ENCODE measurements around the gene XDH. TPM values are rescaled to one million over a fixed set of nuclear protein-coding genes. Genes with fewer than 3 reads are reported as not detected.

The XDH gene
- total RNA-seq, 2 donors from 2014 or later = 47.4 to 75.2 TPM

- DNase-seq = no peak
- intact Hi-C loops (cut with DNase I, micrococcal nuclease) = loop anchor here in 1 of 2 donors (10.0 kb wide), 1 partner anchor 625 kb away; no protein-coding TSS in a partner anchor
Measured at GRCh38 chr2:31339696-31340095, 74.8 kb downstream of the XDH start.

GRCh38 chr2:31337860-31338259, 76.7 kb downstream of the XDH start:
- ATAC-seq = no peak
- intact Hi-C loops (cut with DNase I, micrococcal nuclease) = loop anchor here in 1 of 2 donors (10.0 kb wide), 1 partner anchor 623 kb away; no protein-coding TSS in a partner anchor
- no peak for DNase-seq

More at GRCh38 chr2:31339696-31340095, 74.8 kb downstream of the XDH start:
- no peak for ATAC-seq

GRCh38 chr2:31337197-31337596, 77.3 kb downstream of the XDH start:
- intact Hi-C loops (cut with DNase I, micrococcal nuclease) = loop anchor here in 1 of 2 donors (10.0 kb wide), 1 partner anchor 622 kb away; no protein-coding TSS in a partner anchor
- ATAC-seq (no peak), DNase-seq (no peak)

- ATAC-seq (no peak), DNase-seq (no peak)
- intact Hi-C loops (cut with DNase I, micrococcal nuclease) = loop anchor here in 1 of 2 donors (10.0 kb wide), 1 partner anchor 621 kb away; no protein-coding TSS in a partner anchor
Measured at GRCh38 chr2:31335921-31336585, 78.5 kb downstream of the XDH start.

- intact Hi-C loops (cut with DNase I, micrococcal nuclease) = loop anchor here in 1 of 2 donors (10.0 kb wide), 1 partner anchor 620 kb away; no protein-coding TSS in a partner anchor
- no peak for DNase-seq
- peak; percentile 31 for ATAC-seq
Measured at GRCh38 chr2:31334311-31335026, 80.1 kb downstream of the XDH start.

- ATAC-seq (peak; percentile 87), DNase-seq (peak; percentile 54 to 84)
- intact Hi-C loops (cut with DNase I, micrococcal nuclease) = loop anchor here (2.0 to 10.0 kb wide), 2 partner anchors 619 to 621 kb away; no protein-coding TSS in a partner anchor
Measured at GRCh38 chr2:31333527-31334183, 80.9 kb downstream of the XDH start.

GRCh38 chr2:31333046-31333445, 81.5 kb downstream of the XDH start:
- no peak for ATAC-seq
- DNase-seq = no peak
- intact Hi-C loops (cut with DNase I, micrococcal nuclease) = loop anchor here (2.0 to 10.0 kb wide), 2 partner anchors 618 to 620 kb away; no protein-coding TSS in a partner anchor

GRCh38 chr2:31332521-31332920, 82.0 kb downstream of the XDH start:
- ATAC-seq (no peak), DNase-seq (no peak)
- intact Hi-C loops (cut with DNase I, micrococcal nuclease) = loop anchor here (2.0 to 10.0 kb wide), 2 partner anchors 618 to 620 kb away; no protein-coding TSS in a partner anchor

- no peak for ATAC-seq
Measured at GRCh38 chr2:31331156-31331555, 83.4 kb downstream of the XDH start.

GRCh38 chr2:31329081-31329625, 85.4 kb downstream of the XDH start:
- intact Hi-C loops (cut with DNase I, micrococcal nuclease) = no loop called here
- DNase-seq = no peak
- ATAC-seq = no peak

More at GRCh38 chr2:31331156-31331555, 83.4 kb downstream of the XDH start:
- intact Hi-C loops (cut with DNase I, micrococcal nuclease) = loop anchor here in 1 of 2 donors (10.0 kb wide), 1 partner anchor 616 kb away; no protein-coding TSS in a partner anchor
- DNase-seq = no peak

GRCh38 chr2:31328026-31328425, 86.5 kb downstream of the XDH start:
- intact Hi-C loops (cut with DNase I, micrococcal nuclease) = no loop called here
- no peak for ATAC-seq
- no peak for DNase-seq

- intact Hi-C loops (cut with DNase I, micrococcal nuclease) = no loop called here
- ATAC-seq = no peak
Measured at GRCh38 chr2:31327505-31327904, 87.0 kb downstream of the XDH start.

GRCh38 chr2:31324016-31324633, 90.4 kb downstream of the XDH start:
- no peak for DNase-seq
- intact Hi-C loops (cut with DNase I, micrococcal nuclease) = no loop called here
- ATAC-seq = peak; percentile 64

More at GRCh38 chr2:31327505-31327904, 87.0 kb downstream of the XDH start:
- no peak for DNase-seq

GRCh38 chr2:31322371-31322770, 92.2 kb downstream of the XDH start:
- no peak for DNase-seq
- no peak for ATAC-seq
- intact Hi-C loops (cut with DNase I, micrococcal nuclease) = no loop called here

GRCh38 chr2:31319406-31320175, 95.0 kb downstream of the XDH start:
- DNase-seq = peak in 1 of 2 donors; percentile 44
- ATAC-seq = no peak
- intact Hi-C loops (cut with DNase I, micrococcal nuclease) = no loop called here

- DNase-seq (peak; percentile 22 to 39), ATAC-seq (no peak)
- intact Hi-C loops (cut with DNase I, micrococcal nuclease) = no loop called here
Measured at GRCh38 chr2:31318361-31319336, 95.9 kb downstream of the XDH start.
